Duodenal mucosa (tissue), 2 donors: ENCODE measurements around the gene CSAD.

ENCODE experiments used
- H3K27ac ChIP-seq: one replicate; pipeline ENCODE4 v1.7.0; 2013; ENCODE audit warnings: low read depth, low read length
- H3K27me3 ChIP-seq, 2 donors: one replicate each; pipeline ENCODE4 v1.7.0; 2013; ENCODE audit warnings: low read length in 2 of 2, control low read depth in 1 of 2; ENCODE audit not compliant: insufficient read depth in 2 of 2, control insufficient read depth in 1 of 2
- H3K36me3 ChIP-seq, 2 donors: one replicate each; pipeline ENCODE4 v1.7.0; 2013; ENCODE audit warnings: low read length in 2 of 2, control low read depth in 1 of 2; ENCODE audit not compliant: insufficient read depth in 2 of 2, control insufficient read depth in 1 of 2
- H3K4me1 ChIP-seq, 2 donors: one replicate each; pipeline ENCODE4 v1.7.0; 2013; ENCODE audit warnings: low read length in 2 of 2, control low read depth in 1 of 2; ENCODE audit not compliant: insufficient read depth in 2 of 2, control insufficient read depth in 1 of 2
- H3K4me3 ChIP-seq, 2 donors: one replicate each; pipeline ENCODE4 v1.7.0; 2013; ENCODE audit warnings: low read length in 2 of 2, low read depth in 1 of 2
- H3K9ac ChIP-seq, 2 donors: one replicate each; pipeline ENCODE4 v1.7.0; 2013; ENCODE audit warnings: low read length in 2 of 2, low read depth in 1 of 2
- H3K9me3 ChIP-seq, 2 donors: one replicate each; pipeline ENCODE4 v1.7.0; 2013; ENCODE audit warnings: low read length in 2 of 2, control low read depth in 1 of 2; ENCODE audit not compliant: control insufficient read depth in 1 of 2

The CSAD gene

DNA sequence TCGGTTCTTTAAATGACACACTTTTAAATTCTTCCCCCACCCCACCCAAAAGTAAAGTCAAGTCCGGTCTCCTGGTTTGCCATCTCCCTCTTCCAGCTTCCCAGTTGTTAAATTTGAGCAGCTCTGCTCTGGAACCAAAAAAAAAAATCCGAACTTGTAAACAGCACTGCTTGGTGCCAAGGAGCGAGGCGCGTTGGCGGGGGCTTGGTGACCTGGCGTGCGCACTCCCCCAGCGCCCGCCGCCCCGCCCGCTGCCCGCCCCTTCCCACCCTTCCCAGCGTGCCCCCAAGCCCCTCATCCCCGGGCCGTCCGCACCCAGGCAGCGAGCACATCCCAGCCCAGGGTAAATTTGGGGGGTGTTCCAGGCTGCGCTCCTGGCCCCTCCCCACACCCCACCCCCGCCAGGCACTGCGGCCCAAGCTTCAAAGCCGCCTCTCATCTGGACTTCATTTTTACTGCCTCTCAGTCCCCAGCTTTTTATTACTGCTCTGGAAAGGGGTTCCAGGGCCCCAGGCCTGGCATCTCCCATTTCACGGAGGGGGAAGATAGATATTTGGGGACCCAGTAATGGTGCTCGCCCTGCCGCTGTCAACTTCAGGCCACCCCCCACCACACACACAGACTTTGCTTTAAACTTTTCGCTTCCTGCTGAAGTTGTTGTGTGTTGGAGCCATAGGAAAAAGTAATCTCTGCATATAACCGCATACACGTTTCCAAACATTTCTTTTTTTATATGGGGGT lies 38.0 kb upstream of the CSAD start:
- Histone ChIP-seq H3K9me3 (no peaks in the 10 kb centered on the region), H3K36me3 (peaks cover 0 to 8% of the 10 kb centered on the region in 2 donors), H3K4me3 (peak overlapping the region; percentile 85 to 94), H3K4me1 (peaks cover 37 to 40% of the 10 kb centered on the region in 2 donors), H3K9ac (peak overlapping the region; percentile 14 to 52), H3K27me3 (peaks cover 0 to 7% of the 10 kb centered on the region in 2 donors), H3K27ac (no peak overlapping the region)

DNA sequence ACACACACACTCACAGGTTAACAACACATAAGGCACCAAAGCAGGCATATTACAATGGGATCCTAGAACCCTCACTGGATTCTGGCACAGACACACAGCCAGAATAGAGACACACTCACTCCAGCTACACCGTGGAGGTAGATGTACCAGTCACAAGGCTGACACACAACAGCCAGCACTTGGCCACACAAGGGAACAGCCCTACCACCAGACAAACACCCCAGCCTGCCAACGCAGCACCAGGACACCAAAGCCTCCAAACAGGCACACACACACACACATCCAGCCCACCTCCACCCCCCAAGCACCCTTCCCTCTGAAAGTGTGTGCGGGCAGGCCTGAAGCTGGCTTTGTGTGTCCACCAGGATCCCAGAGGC lies 37.2 kb upstream of the CSAD start:
- peaks cover 0 to 8% of the 10 kb centered on the region in 2 donors for H3K36me3 ChIP-seq
- H3K27ac ChIP-seq: no peak overlapping the region
- H3K4me3 ChIP-seq: no peak overlapping the region
- no peak overlapping the region for H3K9ac ChIP-seq
- H3K4me1 ChIP-seq: peaks cover 32 to 36% of the 10 kb centered on the region in 2 donors
- no peaks in the 10 kb centered on the region for H3K9me3 ChIP-seq
- H3K27me3 ChIP-seq: peaks cover 0 to 7% of the 10 kb centered on the region in 2 donors

DNA sequence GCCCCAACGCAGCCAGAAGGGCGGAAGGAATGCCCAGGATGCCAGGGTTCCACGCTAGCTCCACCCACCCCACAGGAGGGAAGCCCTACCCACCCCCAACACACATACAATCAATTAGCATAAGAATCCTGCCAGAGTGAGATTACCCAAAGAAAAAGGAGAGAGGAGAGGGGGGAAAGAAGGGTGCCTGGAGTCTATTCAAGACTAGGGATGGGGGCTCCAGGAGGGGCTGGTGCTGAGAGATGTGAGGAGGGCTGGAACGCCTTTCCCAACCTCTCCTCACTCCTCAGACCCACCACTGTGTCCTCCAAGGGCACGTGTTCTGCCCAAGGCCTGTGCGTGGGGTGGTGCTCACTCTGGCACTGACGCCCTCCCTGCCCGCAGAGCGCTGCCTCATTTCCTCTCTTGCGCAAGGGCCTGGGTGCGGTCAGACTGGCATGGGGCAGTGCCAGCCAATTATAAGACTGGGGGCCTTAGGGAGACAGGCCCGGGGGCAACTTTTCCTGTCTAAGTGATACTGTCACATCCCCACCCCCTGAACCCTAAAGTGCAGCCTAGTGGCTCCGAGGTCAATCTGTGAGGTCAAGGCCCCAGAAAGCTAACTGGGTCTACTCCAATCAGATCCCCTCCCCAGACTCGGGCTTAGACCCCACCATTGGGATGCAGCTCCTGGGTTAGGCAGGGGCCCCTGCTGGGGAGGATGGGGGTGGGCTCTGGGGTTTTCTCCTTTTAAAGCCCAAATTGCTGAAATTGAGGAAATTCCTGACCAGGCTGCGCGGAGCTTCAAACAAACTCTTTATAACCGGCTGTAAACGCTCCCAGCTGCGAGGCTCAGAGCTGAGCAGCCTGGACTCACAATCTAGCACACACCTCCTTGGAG lies 36.6 kb upstream of the CSAD start:
- Histone ChIP-seq H3K36me3 (peaks cover 0 to 8% of the 10 kb centered on the region in 2 donors), H3K27ac (no peak overlapping the region), H3K4me3 (no peak overlapping the region), H3K4me1 (peaks cover 26 to 31% of the 10 kb centered on the region in 2 donors), H3K9me3 (no peaks in the 10 kb centered on the region), H3K27me3 (peaks cover 0 to 7% of the 10 kb centered on the region in 2 donors), H3K9ac (no peak overlapping the region)

DNA sequence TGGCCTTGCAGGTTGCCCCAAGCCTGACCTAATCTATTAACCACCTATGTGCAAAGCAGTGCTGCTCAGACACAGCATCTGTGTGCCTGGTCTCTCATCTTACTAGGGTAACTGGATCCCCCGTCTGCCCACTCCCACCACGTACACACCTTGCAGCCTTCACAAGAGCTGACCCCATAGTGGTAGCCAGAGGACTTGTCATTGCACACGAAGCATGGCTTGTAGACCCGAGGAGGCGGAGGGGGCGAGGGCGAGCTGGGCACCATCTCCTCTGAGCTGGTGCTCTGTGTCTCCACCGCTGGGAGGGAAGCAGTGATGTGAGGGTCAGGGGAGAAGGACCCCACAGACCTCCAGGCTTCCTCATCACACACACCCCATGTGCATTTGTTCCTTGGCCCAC lies 34.8 kb upstream of the CSAD start:
- Histone ChIP-seq H3K27me3 (peaks cover 0 to 7% of the 10 kb centered on the region in 2 donors), H3K4me1 (peaks cover 24 to 26% of the 10 kb centered on the region in 2 donors), H3K9me3 (no peaks in the 10 kb centered on the region), H3K9ac (no peak overlapping the region), H3K36me3 (peaks cover 0 to 8% of the 10 kb centered on the region in 2 donors), H3K4me3 (no peak overlapping the region), H3K27ac (no peak overlapping the region)

DNA sequence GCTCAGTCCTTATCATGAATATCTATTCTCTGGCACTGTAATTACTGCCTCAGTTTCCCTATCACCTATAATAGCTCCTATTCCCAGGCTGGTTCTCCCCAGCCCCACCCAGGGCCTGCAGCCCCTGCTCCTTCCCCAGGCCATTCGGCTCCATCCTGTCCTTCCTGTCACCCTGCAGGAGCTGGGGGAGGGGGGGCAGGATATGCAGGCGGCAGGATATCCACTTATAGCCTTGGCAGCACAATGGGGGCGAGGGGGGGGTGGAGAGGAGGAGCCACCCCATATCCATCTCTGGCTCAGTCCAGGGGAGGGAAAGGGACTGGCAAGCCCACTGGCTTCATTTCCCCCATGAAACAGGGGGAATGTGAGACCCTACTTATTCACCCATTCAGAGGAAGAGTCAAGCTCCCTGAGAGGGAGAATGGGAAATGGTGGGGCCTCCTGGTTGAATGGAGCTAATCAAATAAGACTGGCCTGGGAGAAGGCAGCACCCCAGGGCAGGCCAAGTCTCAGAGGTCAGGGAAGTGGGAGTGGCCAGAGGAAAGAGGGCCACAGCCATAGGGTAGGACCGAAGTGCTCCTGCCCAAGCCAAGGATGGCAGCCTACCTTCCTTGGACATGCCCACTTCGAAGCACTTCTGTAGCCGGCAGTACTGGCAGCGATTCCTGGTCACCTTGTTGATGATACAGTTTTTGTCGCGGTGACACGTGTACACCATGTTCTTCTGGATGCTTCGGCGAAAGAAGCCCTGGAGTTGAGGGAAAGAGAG lies 34.1 kb upstream of the CSAD start:
- Histone ChIP-seq H3K4me3 (no peak overlapping the region), H3K9ac (no peak overlapping the region), H3K9me3 (no peaks in the 10 kb centered on the region), H3K36me3 (peaks cover 0 to 8% of the 10 kb centered on the region in 2 donors), H3K27ac (no peak overlapping the region), H3K4me1 (peaks cover 26 to 27% of the 10 kb centered on the region in 2 donors), H3K27me3 (peaks cover 0 to 7% of the 10 kb centered on the region in 2 donors)

DNA sequence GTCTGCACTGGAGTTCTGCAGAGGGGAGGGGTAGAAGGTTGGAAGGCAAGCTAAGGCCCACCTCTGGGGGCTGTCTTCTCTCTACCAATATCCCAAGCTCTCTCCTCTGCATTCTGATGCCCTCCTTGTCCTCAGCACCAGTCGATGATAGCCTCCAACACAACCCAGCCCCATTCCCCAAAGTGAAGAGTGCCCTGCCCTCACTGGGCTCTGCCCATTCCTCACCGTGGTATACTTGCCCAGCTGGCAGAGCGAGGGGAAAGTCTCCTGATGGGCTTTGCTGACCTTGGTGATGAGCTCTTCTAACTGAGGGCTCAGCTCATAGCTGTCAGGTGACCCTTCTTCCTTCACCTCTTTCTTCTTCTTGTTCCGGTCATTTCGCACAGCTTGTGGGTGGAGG lies 33.5 kb upstream of the CSAD start:
- H3K9ac ChIP-seq: no peak overlapping the region
- H3K9me3 ChIP-seq: no peaks in the 10 kb centered on the region
- H3K36me3 ChIP-seq: peaks cover 0 to 8% of the 10 kb centered on the region in 2 donors
- H3K27ac ChIP-seq: no peak overlapping the region
- H3K4me3 ChIP-seq: no peak overlapping the region
- H3K27me3 ChIP-seq: peaks cover 0 to under 1% of the 10 kb centered on the region in 2 donors
- H3K4me1 ChIP-seq: peaks cover 22 to 27% of the 10 kb centered on the region in 2 donors

DNA sequence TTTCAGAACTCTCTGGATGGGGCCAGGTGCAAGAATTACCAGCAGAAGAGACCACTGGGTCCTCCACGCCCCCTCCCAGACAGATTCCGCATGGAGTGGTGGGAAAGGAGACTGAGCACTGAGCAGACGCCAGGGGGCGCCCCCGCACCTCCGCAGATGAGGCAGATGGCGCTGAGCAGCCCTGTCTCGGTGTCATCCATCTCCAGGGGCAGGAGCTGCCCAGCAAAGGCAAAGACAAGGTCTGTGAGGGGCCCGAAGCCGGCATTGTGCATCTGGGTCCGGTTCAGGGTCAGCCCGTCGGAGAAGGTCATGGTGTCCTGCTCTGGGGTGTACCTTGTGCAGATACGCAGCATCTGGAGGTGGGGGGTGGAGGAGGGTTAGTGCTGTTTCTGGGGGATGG lies 32.6 kb upstream of the CSAD start:
- H3K27ac ChIP-seq: no peak overlapping the region
- no peaks in the 10 kb centered on the region for H3K9me3 ChIP-seq
- no peak overlapping the region for H3K9ac ChIP-seq
- H3K36me3 ChIP-seq: peaks cover 0 to 8% of the 10 kb centered on the region in 2 donors
- peaks cover 25 to 32% of the 10 kb centered on the region in 2 donors for H3K4me1 ChIP-seq
- no peaks in the 10 kb centered on the region for H3K27me3 ChIP-seq
- H3K4me3 ChIP-seq: no peak overlapping the region

DNA sequence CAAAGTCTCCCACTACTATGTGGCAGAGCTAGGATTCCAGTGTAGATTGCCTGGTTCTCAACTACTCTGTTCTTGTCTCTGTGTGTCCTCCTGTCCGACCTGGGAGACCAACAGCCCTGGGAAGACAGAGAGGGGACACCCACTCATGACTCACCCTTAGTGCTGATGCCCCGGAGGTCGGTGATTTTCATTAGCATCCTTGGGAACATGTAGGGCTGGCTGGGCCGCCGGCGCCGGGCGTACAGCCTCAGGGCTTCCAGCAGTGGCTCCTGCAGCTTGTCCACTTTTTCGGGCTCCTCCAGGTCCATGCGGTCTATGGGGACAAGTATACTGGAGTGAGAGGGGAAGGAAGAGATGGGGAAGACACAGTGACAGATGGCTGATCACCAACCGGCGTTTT lies 32.2 kb upstream of the CSAD start:
- Histone ChIP-seq H3K36me3 (peaks cover 0 to 8% of the 10 kb centered on the region in 2 donors), H3K9me3 (no peaks in the 10 kb centered on the region), H3K4me3 (no peak overlapping the region), H3K27me3 (no peaks in the 10 kb centered on the region), H3K27ac (no peak overlapping the region), H3K4me1 (peaks cover 25 to 36% of the 10 kb centered on the region in 2 donors), H3K9ac (no peak overlapping the region)

DNA sequence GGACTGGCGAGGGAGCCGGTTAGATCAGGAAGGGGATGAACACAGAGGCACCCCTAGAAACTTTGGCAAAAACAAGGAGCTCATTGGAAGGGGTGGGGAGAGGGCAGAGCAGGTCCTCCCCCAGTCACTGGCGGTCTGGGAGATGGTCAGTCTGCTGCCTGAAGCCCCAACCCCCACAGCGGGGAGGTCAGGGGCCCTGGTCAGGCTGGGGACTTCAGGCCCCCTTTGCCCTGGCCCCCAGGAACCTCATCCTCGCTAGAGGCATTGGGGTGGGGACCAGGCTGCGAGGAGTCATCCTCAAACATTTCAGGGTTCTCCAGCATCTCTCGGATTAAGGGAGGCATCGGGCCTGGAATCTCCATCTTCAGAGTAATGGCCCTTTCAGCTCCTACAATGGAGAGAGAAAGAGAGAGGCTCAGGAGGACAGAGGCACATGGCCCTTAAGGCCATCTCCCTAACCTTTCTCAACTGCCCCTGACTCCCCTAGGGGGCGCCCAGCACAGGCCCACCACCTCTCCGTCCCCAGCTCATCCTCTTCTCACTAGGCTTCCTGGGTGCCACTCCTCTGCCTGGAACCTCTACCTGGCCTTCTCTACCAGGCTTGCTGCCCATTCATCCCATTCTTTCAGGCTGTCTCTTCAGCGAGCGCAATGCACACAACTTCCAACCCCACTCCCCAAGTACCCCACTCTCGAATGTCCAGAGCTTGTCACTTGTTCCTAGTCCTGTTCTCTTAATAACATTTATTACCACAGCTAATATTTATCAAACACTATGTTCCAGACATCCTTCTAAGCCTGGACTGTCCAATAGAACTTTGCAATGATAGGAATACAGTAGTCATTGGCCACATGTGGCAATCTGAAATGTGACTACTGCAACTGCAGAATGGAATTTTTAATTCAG lies 31.0 kb upstream of the CSAD start:
- Histone ChIP-seq H3K9me3 (no peaks in the 10 kb centered on the region), H3K4me1 (peaks cover 22 to 34% of the 10 kb centered on the region in 2 donors), H3K27ac (no peak overlapping the region), H3K36me3 (peaks cover 0 to 8% of the 10 kb centered on the region in 2 donors), H3K4me3 (no peak overlapping the region), H3K27me3 (no peaks in the 10 kb centered on the region), H3K9ac (no peak overlapping the region)
